ENCODE results near the gene HOXD12.

Gene HOXD12, protein sequence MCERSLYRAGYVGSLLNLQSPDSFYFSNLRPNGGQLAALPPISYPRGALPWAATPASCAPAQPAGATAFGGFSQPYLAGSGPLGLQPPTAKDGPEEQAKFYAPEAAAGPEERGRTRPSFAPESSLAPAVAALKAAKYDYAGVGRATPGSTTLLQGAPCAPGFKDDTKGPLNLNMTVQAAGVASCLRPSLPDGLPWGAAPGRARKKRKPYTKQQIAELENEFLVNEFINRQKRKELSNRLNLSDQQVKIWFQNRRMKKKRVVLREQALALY

DNA sequence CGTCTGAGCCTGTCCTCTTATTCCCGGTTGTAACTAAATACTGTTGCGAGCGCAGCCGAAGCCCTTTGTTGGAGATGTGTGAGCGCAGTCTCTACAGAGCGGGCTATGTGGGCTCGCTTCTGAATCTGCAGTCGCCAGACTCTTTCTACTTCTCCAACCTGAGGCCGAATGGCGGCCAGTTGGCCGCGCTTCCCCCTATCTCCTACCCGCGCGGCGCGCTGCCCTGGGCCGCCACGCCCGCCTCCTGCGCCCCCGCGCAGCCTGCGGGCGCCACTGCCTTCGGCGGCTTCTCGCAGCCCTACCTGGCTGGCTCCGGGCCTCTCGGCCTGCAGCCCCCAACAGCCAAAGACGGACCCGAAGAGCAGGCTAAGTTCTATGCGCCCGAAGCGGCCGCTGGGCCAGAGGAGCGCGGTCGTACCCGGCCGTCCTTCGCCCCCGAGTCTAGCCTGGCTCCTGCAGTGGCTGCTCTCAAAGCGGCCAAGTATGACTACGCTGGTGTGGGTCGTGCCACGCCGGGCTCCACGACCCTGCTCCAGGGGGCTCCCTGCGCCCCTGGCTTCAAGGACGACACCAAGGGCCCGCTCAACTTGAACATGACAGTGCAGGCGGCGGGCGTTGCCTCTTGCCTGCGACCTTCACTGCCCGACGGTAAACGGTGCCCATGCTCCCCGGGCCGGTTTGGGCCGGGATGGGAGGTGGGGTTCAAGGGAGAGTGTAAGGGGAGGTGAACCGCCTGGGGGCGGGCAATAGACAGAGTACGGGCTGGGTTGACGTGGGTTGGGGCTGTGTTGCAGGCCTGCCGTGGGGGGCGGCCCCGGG is at the start of gene HOXD12:
Gene HOXD12 (plus strand): TSS at position 68 of the 819 bp plus-strand sequence. CDS start 7 bp downstream, at position 75.
- DNase-seq = no peak

DNA sequence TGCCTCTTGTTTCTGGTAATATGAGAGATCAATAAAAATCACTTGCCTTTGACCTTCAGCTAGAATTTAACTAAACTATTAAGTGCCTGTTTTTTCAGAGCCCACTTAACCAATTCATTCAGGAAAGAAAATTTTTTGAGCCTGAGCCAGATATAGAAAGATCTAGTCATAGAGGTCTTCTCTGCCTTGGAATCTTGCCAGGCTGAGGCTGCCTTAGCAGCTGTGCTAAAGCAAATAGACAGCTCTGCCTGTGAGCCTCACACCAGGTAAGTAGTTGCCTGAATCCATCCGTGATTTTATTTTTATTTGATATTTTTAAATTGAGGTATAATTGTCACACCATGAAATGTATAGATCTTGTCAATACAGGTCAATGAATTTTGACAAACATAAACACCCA is 43.2 kb upstream of the HOXD12 start:
- peak; percentile 92 for DNase-seq

DNA sequence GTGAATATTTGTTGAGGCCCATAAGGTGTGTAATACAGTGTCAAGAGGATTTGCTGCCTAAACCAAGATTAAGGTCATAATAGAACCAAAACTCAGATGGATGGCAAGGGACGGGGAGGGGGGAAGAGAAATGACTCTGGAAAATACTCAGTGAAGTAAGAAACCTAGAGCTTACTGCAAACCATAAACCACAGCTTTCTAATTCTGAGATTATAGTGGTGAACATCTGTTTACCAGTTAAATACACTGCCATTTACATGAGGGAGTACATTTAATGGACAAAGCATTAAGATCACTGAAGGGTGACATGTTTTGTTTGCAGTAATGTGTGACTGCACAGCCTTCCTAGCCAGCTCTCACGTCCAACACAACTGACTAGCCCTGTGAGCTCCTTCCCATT is 35.6 kb upstream of the HOXD12 start:
- DNase-seq = peak; percentile 44

DNA sequence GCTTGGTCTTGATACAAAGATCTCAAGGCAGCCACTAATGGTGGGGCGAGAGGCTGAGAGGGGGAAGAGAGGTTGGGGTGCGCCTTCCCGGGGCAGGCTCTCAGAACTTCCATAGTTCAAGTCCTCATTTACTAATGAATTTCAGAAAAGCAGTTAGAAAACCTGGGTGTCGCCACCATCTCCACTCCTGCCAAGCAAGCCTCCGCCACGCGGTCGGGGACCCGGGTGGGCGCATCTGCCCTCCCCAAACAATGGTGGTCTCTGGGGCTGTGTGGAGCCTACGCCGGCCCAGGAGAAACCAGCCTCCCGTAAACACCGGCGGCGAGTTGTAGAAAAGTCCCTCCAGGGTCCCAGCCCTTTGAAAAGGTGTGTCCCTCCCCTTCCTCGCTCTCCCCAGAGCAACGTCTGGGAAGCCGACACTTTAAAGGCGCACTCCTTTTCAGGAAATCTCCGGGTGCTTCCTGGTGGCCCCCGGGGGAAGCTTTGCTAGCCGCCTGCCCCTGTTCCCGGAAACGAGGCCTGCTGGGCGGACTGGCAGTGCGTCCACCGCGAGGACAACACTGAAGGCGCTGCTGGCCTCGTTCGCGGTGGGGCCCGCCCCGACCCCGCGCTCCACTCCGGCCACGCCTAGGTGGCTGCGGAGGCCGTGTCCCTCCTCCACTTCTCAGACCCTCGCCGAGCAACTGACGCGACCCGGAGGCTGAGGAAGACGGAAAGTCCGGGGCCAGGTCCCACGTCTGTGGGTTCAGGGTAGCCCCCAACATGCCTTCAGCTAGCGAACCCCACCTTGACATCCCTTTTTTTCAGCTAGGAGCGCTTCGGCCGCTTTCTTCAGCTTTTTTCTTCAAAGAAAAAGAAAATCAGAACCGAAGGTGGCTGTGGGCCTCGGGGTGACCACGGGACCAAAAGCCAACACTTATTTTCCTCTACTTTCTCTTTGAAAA is 32.7 kb upstream of the HOXD12 start:
- no peak for DNase-seq

DNA sequence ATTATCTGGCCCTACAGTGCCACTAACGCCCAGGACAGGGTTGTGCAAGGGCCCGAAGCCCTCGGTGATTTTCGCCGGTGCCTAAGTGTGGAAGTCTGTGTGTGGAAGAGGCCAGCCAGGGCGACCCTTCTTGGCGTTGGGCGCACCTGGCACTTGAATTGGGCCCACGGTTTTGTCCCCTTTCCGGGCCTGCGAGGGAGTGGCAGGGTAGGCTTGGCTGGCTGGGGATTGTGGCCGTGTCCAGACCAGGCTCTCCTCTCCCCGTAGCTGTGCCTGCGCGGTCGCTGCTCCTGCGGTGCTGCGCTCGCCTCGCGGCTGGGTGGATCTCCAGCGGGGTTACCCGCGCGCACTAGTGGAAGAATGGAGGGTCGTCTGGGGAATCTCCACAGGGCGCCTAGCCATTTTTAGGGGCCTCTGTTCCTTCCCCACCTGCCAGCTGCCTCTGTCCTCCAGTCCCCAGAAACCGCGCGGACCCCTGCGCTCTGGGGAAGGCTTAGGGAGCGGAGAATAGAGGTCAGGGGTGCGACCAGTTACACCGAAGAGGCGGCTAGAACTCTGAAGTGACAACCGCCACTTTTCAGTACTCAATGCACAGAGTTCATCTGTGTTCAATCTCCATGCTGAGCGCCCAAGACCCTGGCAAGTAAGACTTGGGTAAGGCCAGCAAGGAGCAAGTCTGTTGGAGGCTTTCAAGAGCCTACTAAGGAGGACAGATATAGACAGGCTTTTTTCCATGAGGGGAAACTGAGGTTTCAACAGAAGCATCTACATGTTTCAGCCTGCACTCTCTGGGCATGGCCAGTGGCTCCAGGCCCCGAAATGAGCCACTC is 31.8 kb upstream of the HOXD12 start:
- DNase-seq = no peak

DNA sequence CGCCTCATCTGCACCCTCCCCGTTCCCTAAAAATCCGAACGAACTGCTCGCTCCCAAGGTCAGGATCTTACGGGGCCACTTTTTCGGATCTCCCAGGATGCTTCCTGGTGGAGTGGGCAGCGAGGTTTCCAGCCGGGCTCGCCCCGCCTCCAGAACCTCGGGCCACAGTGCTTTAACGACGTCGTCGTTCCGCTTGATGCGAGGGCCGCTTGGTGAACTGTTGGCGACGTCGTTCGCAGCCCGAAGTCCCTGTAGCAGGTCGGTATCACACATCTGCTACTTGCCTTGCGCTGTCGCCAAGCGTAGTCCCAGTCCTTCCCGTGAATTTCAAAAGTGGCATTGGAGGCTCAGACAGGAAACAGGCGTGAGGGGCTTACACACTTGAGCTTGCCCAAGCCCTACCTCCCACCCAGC is 31.2 kb upstream of the HOXD12 start:
- no peak for DNase-seq

DNA sequence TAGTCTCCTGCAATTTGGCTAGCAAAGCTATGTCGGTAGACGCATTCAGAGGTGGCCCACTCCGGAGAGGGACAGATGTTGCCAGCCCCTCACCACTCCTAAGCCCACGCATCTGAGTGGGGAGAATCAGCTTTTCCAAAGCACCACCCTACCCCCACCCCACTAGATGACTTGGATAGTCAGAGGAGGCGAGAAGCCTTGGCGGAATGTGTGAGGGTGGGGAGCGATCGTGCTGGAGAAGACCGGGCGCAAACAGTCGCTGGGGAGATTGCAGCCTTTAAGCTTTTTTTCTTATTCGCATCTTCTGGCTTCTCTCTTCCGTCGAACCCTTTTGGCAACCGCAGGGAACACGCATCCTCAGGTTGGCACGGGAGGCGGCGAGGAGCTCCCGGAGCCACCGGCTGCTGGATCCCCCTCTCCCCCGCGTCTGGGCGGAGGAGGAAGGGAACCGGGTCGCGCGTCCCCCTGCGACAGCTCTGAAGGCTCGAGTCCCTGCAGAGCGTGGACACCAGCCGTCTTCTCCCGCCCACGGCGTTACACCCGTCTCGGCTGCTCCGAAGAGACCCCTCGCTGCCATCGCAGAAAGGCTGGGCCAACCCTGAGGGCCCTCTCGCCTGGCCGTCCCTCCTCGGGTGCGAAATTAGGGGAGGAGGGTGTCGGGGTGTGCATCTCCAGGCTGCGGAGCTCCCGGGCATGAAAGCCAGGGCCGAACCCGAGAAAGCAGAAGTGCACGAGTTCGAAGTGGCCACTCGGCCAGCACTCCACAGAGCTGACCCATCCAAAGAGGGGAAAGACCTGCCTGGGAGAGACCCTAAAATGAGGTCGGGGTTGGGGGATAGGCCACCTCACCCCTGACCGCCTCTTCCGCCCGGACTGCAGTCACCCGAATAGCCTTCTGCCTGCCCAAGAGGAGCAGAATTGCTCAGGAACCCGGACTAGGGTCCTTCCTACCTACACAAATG is 28.0 kb upstream of the HOXD12 start:
- DNase-seq = no peak

DNA sequence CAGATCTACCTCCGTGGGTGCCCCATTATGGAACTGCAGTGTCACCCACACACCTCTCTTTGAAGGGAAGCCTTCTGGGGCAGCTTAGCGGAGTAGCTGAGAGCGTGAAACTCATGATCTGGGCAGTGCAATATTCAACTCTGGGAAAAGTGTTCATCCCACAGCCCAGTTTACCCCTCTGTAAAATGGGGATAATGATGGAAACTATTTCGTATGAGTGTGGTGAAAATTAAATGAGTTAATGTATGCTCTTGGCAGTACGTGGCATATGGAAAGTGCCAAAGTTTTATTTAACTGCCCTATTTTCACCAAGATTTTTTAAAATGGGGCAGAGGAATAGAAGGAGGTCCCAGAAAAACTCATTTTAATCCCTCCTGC is 27.3 kb upstream of the HOXD12 start:
- DNase-seq = no peak

DNA sequence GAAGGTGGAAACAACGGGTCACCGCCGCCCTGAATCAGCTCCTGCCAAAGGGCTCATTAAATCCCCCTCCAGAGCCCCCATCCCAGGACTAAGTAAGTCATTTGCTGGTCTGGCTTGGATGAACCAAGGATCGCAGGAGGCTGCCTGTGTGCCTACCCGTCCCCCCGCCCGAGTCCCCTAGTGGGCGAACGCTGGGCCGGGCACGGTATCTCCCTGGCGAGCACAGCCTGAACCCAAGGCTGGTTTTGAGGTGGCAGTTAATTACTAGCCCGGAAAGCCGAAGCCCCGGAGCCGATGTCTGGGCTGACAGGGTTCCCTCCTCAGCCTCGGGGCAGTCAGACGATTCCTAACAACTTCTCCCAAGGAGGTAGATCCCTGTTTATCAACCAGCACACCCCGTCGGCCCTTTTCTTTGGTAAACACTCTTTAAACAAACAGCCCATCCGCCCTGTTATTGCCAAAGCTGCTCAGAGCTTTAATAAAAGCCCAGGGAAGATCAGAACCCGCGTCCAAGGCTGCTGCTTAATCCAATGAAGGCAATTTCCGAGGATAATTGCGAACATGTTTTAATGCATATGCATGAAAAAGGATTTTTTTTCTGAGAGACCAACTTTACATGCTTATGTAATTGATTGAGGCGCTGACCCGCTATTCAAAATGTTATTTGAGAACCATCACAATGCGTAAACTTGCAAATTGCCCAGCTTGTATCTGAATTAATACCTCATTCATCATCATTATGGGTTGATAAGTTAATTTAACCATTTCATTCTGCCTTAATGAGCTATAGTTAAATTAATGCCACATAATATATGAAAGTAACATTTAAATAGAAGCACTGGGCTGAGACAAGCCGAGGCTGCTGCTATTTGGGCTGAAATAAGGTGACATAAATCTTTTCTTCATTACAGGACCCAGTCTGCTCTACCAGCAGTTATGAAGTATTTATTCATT is 26.4 kb upstream of the HOXD12 start:
- no peak for DNase-seq

DNA sequence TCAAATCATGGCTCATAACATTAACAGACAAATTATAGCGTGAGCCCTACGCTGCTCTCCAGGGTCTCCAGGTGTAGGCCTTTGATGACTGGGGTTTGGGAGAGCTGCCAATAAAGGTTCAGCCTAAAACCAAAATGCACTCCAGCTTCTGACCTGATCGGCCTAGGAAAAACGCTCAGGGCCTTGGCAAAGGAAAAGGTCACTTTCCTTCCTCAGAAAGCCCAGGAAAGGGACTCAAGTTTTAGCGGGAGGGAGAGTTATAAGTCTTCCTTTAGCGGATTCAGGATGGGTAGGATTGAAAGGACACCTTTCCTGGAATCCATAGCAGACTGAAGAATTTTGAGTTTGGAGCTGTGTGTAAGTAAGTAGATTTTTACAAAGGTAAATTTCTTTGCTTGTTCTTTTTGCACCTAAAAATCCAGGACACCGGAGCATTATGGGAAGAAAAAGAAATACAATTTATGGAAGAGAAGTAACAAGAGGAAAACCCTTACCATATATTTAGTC is 24.6 kb upstream of the HOXD12 start:
- DNase-seq = peak; percentile 11

DNA sequence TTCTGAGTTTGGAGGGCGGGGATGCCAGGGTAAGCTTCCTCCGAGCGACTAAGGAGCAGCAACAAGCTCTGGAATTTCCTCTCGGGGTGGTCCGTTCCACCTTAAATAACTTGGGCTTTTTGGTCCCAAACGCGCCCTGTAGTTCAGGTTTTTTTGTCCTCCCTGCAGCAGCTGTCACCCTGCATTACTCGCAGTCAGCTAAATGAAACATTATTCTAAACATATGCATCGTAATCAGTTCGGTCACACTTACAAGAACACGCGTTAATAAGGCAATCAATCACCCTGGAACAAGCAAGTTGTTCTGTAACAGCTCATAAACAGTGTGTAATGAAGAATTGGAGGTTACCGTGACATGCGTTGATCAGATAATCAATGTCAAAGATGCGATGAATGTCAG is 24.1 kb upstream of the HOXD12 start:
- no peak for DNase-seq

DNA sequence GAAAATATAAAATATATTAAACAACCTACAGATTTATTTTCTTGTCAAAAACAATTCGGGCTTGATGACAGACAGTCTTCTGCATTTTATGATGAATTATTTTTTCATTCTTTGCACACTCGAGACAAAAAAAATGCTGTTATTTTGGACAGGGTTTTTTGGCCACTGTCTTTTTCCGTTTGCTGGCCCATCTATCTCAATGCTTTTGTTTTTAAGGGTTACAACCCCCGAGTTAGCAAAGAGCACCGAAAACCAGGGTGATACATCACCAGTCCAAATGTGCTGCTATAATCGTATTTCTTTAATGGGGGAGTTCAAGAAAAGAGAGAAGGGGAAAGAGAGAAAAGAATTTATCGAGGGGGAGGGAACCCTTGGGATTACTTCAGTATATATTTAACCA is 23.5 kb upstream of the HOXD12 start:
- no peak for DNase-seq

DNA sequence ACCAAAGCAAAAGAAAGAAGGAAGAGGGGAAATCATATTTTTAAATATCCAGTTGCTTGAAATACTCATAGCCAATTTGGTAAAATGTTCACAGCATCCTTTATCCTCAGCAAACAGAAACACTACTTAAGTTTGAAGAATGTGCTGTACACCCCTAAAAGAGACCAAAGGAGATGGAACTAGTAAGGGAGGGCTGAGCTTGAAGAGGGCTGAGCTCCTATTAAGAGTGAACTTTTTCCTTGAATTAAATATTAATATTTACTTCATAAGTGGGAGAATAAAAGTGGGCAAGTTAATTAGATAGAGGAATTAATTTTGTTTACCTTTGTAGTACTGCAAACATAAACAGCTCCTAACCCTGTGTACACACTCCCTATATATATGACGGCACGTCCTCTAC is 22.8 kb upstream of the HOXD12 start:
- DNase-seq = no peak

DNA sequence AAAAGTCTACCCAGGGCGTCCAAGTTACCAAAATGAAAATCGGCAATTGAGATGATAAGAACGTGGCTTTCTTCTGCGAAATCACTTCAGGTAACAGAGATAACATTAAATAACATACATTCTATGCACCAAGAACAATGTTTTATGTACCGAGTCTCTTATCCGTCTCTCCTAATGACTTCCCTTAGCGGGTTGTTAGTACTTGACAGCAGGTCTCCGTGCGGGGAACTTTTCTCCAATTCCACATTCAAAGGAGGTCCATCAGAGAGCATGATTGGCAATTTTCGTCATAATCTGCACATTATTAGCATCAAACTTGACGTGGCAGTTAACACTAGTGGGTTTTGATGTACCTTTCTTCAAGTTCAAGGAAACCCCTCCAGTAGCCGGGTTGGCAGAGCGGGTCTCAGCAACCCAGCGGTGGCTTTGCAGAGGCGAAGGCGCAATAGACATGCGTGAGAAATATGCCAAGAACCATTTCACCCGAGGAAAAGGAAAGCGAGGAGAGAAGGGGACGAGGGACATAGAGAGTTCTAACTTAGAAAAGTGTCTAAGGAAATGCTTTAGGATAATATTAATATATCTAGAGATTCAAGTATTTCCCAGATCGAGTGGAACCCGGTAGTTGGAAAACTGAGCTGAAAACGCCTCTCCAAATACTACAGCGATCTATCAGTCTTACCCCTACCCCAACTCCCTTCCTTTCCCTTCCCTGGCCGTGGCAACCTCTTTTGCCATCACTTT is 20.9 kb upstream of the HOXD12 start:
- no peak for DNase-seq

DNA sequence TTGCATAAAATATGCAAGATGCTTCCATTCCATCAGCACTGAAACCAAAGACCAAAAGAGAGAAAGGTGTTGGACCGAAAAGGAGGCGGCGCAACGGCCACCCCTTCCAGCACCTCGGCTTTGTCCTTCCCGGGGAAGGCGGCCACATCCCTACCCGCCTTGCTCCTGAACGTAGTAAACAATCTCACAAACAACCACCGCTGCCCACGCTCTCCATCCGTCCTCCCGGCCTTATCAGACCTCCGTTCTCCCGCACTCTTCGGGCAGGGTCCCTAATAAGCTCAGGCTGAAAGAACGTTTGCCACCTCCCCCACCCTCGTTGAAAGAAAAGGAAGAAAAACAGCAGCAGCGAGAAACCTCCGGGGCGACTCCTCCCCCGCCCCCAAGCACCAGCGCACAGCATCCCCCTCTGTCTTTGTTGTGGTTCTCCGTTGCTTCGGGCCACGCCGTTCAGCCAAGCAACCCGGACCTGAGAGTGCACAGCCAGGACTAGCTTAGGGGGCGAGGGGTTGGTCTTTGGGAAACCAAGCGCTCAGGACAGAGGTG is 20.2 kb upstream of the HOXD12 start:
- no peak for DNase-seq

DNA sequence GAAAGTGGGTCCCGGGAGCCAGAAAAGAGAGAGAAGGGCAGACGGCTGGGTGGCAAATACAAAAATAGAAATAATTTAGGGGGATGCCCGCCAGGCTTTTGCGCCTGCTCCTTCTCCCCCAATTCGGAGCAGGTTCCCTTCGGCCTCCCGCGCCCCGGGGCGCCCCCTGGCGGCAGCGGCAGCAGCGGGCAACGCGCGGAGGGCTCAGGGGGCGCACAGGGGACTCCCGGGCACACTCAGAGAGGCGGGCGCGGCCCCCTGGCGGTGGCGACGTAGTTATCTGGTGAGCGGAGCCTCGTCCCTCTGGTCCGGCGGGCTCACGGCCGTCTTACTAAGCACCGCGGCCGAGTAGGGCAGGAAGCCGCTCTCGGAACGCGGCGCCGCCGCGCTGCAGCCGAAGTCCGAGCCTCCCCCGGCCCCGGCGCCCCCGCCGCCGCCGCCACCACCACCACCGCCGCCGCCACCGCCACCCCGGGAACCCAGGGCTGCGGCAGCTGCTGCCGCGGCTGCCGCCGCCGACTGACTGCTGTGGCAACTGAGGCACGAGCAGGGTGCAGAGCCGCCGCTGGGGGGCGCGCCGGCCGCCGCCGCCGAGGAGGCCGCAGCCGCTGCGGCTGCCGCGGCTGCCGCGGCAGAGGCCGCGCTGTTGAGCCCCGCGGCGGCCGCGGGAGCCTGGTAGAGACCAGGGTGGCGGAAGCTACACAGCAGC is 19.6 kb upstream of the HOXD12 start:
- DNase-seq = no peak

DNA sequence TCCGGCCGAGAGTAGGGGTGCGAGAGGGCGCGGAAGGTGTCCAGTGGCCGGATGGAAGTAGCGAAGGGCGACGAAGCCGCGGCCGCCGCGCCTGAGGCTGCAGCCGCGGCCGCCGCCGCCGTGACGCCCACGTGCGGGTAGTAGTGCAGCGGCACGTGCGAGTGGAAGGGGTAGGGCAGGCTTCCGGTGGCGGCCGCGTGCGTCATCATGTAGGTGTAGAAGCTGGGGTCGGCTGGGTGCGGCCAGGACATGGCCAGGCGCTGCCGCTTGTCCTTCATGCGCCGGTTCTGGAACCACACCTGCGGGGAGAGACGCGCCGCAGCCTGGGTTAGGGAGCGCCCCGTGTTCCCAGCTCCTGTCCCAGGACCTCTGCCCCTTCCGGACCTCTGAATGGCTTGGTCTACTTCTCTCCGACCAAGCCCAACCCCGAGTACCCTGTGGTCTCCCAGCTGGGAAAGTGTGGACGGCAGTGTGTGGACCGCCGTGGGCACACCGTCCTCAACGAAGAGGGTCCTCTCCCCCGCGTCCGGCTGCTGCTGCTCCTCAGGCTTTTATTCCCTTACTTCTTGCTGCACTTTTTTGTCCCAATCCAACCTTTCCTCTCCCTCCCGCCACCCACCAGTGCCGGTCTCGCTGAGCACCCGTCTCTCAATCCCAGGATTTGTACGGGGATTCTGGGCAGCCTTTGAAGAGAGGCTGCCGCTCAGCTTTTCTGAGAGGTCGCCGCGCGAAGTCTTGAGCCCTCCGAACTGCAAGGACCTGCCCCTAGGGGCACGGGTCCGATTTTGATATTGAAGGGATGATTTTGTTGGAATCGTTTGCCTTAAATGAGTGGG is 18.8 kb upstream of the HOXD12 start:
- DNase-seq = no peak

Measured in NCI-H1092 treated with DMSO at 0.1 percent for 48 hours (cell line).